ENCODE results near the gene ABI3BP.

- TF ChIP-seq EZH2phosphoT487 (IDR thresholded peaks at IDR 0.05; ENCODE audit: insufficient read depth, low read depth) (no peak), EZH2 (IDR thresholded peaks at IDR 0.05; ENCODE audit: insufficient read depth, poor library complexity, severe bottlenecking) (no peak)
Observed at GRCh38 chr3:101036676-101037075, 43.5 kb upstream of the ABI3BP start.

Data from GM23248 (cell line).